Mammary epithelial cell (primary cell): ENCODE measurements around the gene LTBP2.

ENCODE experiments used
- EZH2 ChIP-seq: IDR thresholded peaks from 2 replicates; pipeline ENCODE4 v1.6.1; 2012; ENCODE audit warnings: low read length, inconsistent platforms, borderline replicate concordance
- TF ChIP-seq, protein P1 (sequence below), 2 donors: IDR thresholded peaks in 1 of 2; conservative IDR thresholded peaks in 1 of 2; 2 replicates each; pipeline ENCODE4 v1.5.1; 2011 to 2012; ENCODE audit warnings: inconsistent platforms in 2 of 2, low read length in 2 of 2, mild to moderate bottlenecking in 2 of 2, control low read depth in 1 of 2, low read depth in 1 of 2; ENCODE audit not compliant: insufficient read depth in 1 of 2; ENCODE audit errors: extremely low read depth in 1 of 2

DNA sequence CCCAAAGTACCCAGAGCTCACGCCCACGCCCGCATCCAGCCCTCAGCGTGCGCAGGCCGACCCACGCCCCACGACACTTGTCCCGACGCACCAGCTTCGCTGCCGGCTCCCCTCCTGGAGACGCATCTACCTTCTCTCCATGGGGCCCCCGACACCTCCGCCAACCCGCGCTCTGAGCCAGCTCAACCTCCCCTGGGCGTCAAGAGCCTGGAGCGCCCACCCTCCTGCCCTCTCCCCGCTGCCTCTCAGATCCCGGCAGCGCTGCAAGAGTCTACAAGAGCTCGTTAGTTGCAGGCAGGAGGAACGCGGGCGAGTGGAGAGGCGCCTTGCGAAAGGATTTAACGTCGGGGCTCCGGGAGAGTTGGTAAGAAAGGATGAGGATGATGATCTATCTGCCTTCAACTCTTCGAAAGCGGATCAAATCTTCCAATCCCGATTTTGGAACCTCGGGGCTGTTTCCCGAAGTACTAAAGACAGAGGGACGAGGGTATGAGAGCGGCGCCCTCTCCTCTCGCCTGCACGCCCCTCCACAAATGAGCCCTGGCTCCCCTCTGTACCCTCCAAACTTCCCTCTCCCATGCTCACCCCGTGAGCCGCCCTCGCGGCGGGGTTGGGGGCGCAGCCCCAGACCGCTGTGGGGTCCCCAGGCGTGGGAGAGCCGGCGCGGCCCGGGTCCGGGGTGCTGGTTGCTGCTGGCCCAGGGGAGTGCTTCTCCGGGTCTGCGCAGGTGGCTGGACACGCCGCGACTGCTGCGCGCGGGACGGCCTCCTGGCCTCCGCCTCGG, 979 bp downstream of the LTBP2 start:
- TF ChIP-seq, protein P1, sequence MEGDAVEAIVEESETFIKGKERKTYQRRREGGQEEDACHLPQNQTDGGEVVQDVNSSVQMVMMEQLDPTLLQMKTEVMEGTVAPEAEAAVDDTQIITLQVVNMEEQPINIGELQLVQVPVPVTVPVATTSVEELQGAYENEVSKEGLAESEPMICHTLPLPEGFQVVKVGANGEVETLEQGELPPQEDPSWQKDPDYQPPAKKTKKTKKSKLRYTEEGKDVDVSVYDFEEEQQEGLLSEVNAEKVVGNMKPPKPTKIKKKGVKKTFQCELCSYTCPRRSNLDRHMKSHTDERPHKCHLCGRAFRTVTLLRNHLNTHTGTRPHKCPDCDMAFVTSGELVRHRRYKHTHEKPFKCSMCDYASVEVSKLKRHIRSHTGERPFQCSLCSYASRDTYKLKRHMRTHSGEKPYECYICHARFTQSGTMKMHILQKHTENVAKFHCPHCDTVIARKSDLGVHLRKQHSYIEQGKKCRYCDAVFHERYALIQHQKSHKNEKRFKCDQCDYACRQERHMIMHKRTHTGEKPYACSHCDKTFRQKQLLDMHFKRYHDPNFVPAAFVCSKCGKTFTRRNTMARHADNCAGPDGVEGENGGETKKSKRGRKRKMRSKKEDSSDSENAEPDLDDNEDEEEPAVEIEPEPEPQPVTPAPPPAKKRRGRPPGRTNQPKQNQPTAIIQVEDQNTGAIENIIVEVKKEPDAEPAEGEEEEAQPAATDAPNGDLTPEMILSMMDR (conservative IDR thresholded peaks at IDR 0.05 in 1 of 2, IDR thresholded peaks at IDR 0.05 in 1 of 2; ENCODE audit: extremely low read depth in 1 of 2, insufficient read depth in 1 of 2, low read depth in 1 of 2, low read length in 2 of 2) = no peak
- TF ChIP-seq EZH2 = no peak
